Epithelial cell of esophagus (primary cell): ENCODE data around the gene CSNK1D.
"Not testable (repeated sequence)": the region's sequence is repeated elsewhere in the genome, so short reads cannot be mapped to it uniquely, and the experiment has no call there.

Experiments
- DNase-seq: peaks from one replicate; pipeline ENCODE4 v3.0.0; 2010; ENCODE audit warnings: low read depth
- H3K4me3 ChIP-seq: 2 replicates; pipeline ENCODE4 v1.5.1; 2011; ENCODE audit warnings: mild to moderate bottlenecking, low read length, control low read depth
- TF ChIP-seq, protein P1 (sequence below): IDR thresholded peaks from 2 replicates; pipeline ENCODE4 v1.5.1; 2011; ENCODE audit warnings: low read depth, mild to moderate bottlenecking, low read length, control low read depth, inconsistent platforms; ENCODE audit not compliant: insufficient read depth; ENCODE audit errors: missing control alignments

The CSNK1D gene

DNA sequence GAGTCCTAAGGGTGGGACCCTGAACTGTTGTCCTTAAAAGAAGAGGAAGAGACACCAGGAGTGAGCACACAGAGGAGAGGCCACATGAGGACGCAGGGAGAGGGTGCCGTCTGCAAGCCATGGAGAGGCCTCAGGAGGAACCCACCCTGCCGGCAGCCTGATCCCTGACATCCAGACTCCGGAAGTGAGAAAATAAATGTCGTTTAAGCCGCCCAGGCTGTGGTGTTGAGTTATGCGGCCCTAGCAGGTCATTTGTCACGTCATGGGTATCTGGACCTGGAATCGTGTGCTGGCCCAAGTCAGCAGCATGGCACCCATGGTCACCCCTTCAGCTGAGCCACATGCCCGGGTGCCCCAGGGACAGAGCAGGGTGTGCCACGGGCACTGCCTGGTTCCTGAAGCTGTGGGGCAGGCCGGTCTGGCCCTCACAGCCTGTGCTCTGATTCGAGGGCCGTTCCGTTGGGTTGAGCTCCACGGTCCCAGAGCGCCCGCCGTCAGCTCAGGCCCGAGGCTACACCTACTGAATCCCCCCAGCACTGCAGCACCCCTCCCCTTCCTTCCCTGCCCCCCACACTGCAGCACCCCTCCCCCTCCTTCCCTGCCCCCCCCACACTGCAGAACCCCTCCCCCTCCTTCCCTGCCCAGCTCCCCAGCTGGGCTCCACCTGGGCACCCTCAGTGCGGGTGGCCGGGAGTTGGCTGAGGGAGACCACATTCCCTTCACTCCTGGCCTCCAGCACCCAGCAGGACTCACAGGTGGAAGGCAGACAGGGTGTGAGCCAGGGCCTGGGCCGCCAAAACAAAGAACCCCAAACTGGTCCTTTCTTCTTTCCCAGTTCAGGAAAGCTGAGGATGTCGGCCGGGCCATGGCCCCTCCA is 58.2 kb downstream of the CSNK1D start:
- no peak overlapping the region for H3K4me3 ChIP-seq
- TF ChIP-seq, protein P1, sequence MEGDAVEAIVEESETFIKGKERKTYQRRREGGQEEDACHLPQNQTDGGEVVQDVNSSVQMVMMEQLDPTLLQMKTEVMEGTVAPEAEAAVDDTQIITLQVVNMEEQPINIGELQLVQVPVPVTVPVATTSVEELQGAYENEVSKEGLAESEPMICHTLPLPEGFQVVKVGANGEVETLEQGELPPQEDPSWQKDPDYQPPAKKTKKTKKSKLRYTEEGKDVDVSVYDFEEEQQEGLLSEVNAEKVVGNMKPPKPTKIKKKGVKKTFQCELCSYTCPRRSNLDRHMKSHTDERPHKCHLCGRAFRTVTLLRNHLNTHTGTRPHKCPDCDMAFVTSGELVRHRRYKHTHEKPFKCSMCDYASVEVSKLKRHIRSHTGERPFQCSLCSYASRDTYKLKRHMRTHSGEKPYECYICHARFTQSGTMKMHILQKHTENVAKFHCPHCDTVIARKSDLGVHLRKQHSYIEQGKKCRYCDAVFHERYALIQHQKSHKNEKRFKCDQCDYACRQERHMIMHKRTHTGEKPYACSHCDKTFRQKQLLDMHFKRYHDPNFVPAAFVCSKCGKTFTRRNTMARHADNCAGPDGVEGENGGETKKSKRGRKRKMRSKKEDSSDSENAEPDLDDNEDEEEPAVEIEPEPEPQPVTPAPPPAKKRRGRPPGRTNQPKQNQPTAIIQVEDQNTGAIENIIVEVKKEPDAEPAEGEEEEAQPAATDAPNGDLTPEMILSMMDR, result no peak
- no peak for DNase-seq

GRCh38 chr17:82214012-82214628 is 59.4 kb downstream of the CSNK1D start:
- TF ChIP-seq, protein P1, result no peak
- H3K4me3 ChIP-seq, result no peak overlapping the region
- DNase-seq, result no peak

DNA sequence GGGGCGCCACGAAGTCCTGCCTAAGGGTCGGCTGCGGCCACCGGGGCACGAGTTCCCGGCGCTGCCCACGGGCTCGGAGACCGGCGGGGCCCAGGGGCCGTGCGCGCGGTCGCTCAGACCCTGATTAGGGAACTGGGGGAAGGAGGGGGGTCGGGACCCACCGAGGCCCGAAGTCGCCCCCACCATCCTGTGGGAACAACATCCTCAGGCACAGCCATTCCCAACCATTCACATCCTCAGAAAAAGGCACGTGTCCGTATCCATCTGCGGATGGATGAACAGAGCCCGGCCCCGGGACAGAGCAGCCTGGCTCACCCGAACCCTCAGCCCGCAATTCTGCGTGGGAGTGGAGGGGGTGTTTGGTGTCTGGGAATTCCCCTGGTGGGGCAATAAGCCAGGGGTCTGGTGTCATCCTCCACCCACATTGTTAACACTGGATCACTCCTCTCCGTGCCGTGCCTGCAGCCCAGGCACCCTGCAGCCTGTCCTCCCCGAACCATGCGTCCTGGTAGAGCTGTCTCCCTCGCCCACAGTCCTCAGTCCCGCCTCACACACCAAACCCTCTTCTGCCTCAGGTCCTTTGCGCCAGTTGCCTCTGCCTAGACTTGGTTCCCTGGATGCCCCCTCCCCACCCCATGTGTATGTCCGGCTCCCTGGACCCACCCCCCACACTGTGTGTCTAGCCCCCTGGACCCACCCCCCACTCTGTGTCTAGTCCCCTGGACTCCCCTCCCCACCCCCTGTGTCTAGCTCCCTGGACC is 60.1 kb downstream of the CSNK1D start:
- TF ChIP-seq, protein P1, result no peak
- H3K4me3 ChIP-seq, result peak overlapping the region; percentile 54
- peak; percentile 63 for DNase-seq

DNA sequence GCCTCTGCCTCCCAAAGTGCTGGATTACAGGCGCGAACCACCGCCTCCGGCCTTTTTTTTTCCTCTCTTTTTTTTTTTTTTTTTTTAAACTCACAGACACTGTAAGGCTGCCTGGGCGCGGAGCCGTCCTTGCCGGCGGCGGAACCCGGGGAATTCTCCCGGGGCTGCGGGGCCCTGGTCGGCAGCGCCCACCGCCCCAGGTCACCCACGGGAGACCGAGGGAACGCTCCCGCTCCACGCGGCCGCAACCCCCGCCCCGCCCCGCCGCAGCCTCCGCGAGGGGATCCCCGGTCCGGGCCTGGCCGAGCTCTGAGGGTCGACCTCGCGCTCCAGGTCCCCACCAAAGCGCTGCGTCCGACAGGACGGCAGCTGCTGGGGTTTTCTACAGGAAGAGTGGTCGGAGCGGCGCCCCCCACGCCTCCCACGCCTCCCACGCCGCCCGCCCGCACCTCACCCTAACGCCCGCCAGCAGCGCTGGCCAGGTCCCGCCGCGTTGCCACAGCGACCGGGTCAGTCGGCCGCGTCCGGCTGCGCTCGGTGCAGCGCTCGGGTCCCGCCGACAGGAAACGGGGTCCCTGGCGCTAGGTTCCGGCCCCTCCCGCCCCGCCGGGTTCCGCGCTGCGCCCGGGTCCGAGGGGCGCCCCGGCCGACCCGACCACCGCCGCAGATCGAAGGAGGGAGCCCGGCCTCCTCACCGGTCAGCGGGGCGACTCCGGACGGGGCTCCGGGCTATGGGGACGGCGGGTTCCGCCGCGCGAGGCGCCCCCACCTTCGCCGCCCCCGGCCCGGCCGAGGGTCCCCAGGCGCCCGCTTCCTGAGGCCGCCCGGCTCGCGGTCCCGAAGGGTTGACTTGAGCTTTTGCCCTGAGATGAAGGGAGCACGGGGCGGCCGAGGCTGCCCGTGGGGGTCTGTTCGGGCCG is 60.9 kb downstream of the CSNK1D start, which contains the start of gene CCDC57:
Gene CCDC57, minus strand, starts transcription at position 512 of the 920 bp plus-strand sequence. CDS start 10,898 bp downstream, outside the sequence.
- TF ChIP-seq, protein P1, result no peak
- DNase-seq, result peak; percentile 74
- H3K4me3 ChIP-seq, result peak within 1 kb of the TSS; percentile 54

- not testable (repeated sequence) for DNase-seq
Measured at GRCh38 chr17:82210655-82211054, 62.8 kb downstream of the CSNK1D start.

GRCh38 chr17:82205720-82206508 is 67.6 kb downstream of the CSNK1D start:
- peak overlapping the region; percentile 28 for H3K4me3 ChIP-seq
- TF ChIP-seq, protein P1, result peak; percentile 89
- peak; percentile 97 for DNase-seq

More at GRCh38 chr17:82210655-82211054, 62.8 kb downstream of the CSNK1D start:
- H3K4me3 ChIP-seq, result not testable (repeated sequence)
